ENCODE results near the gene ARFGEF3.

ARFGEF3 gene

GRCh38 chr6:138308731-138309110, 147.0 kb downstream of the ARFGEF3 start:
- no peak for DNase-seq

DNA sequence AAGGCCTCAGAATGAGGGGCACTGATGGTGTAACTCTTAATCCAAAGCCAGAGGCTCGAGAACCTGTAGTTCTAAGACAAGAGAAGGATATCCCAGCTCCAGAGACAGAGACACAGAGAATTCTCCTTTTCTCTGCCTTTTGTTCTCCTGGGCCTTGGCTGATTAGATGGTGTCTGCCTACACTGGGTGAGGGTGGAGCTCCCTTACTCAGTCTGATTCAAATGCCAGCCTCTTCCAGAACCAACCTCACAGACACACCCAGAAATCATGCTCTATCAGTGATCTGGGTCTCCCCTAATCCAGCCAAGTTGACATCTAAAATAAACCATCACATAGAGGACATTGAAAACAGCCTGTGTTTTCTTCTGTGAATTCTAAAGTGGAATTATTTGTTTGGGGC, 148.0 kb downstream of the ARFGEF3 start:
- no peak for DNase-seq

DNA sequence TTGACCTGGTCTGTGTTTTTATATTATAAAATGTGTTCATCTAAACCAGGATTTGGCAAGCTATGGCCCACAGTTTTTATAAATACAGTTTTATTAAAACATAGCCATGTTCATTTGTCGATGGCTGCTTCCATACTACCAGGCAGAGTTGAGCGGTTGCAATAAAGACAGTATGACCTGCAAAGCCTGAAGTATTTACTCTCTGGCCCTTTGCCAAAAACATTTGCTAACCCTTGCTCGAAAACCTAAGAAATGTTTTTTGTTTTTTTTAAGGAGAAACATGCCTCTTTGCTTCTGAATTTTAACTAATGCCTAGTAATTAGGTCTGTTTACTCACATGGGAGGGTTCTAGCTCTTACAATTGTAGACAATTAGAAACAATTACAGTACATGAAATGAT, 148.6 kb downstream of the ARFGEF3 start:
- no peak for DNase-seq

- DNase-seq: no peak
Measured at GRCh38 chr6:138310821-138311220, 149.1 kb downstream of the ARFGEF3 start.

GRCh38 chr6:138311268-138311667, 149.5 kb downstream of the ARFGEF3 start:
- no peak for DNase-seq

DNA sequence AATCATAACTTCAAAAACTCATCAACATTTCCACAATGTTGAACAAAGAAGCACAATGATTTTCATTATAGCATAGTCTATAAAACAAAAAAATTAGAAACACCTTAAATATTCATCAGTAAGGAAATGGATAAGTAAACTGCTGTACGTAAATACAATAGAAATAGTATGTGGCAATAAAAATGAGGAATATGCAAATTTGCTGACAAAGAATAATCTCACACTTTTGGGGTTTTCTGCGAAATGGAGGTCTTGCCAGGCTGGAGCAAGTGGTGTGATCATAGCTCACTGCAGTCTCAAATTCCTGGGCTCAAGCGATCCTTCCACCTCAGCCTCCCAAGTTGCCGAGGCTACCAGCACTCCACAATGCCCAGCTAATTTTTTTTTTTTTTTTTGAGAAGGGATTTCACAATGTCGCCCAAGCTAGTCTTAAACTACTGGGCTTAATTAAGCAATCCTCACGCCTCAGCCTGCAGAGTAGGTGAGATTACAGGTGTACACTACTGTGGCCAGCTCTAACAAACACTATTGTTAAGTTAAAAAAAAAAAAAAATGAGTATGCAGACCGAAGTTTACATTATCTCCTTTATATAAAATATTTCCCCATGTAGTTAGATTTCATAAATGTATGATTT, 157.1 kb downstream of the ARFGEF3 start:
- DNase-seq: no peak

DNA sequence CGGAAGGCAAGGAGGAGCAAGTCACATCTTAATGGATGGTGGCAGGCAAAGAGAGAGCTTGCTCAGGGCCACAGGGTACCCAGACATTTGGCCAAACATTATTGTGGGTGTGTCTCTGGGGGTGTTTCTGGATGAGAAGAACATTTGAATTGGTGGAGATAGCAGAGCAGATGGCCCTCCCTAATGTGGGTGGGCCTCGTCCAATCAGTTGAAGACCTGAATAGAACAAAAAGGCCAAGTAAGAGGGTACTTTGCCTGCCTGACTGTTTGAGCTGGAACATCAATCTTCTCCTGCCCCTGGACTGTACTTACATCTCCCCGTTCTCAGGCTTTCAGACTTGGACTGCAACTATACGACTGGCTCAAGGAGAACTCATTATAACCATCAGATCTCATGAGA, 160.2 kb downstream of the ARFGEF3 start:
- DNase-seq: no peak

GRCh38 chr6:138323821-138324220, 162.1 kb downstream of the ARFGEF3 start:
- DNase-seq: no peak

DNA sequence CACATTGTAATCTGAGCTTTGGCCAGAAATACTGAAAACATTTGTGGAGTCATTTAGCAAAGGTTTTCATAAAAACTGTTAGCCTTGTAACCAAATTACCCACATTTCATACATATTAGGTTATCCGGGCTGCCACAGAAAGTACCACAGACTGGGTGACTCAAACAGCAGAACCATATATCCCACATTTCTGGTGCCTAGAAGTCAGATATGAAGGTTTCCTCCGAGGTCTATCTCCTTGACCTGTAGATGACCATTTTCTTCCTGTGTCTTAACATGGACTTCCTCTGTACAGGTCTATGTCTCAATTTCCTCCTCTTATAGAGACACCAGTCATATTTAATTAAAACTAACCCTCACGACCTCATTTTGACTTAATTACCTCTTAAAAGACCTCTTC, 166.5 kb downstream of the ARFGEF3 start:
- DNase-seq: no peak

DNA sequence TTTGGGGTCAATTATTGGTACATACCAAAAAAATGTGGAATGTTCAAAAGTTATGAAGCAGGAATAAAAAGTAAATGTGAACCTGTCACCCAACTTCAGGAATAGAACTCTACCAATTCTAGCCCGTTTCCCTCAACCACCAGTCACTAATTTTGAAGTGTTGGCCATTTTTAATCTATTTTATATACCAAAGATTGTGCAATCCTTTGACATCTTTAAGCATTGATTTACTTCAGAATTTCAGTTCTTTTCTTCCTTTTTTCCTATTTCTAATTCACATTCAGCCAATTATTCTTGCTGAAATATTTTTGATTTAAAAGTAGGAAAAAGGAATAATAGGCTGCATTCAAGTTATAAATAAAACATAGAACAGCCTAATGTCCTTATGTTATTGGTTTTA, 169.0 kb downstream of the ARFGEF3 start:
- DNase-seq: no peak

DNA sequence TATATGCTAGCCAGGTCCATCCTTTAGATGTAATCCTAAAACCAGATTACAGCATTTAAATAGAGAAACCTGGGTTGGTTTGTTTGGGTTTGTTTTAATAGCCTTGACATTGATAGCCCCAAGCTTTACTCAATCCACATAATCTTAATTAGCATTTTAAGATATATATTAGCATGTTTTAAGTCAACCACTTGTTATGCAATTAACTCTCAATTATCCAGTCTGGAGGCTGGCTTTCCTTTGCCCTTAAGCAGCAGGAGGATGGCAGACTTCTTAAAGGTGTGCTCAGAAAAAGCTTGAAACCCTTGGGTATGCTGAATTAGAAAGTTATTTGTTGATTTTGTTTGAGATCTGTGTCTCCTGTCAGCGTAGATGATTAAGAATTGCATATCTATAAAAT, 169.7 kb downstream of the ARFGEF3 start:
- no peak for DNase-seq

GRCh38 chr6:138331984-138332383, 170.2 kb downstream of the ARFGEF3 start:
- DNase-seq: no peak

DNA sequence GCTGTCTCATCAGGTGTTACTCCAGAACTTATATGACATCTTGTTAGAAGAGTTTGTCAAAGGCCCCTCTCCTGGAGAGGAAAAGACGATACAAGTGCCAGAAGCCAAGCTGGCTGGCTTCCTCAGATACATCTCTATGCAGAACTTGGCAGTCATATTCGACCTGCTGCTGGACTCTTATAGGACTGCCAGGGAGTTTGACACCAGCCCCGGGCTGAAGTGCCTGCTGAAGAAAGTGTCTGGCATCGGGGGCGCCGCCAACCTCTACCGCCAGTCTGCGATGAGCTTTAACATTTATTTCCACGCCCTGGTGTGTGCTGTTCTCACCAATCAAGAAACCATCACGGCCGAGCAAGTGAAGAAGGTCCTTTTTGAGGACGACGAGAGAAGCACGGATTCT, 172.3 kb downstream of the ARFGEF3 start:
- DNase-seq: no peak

DNA sequence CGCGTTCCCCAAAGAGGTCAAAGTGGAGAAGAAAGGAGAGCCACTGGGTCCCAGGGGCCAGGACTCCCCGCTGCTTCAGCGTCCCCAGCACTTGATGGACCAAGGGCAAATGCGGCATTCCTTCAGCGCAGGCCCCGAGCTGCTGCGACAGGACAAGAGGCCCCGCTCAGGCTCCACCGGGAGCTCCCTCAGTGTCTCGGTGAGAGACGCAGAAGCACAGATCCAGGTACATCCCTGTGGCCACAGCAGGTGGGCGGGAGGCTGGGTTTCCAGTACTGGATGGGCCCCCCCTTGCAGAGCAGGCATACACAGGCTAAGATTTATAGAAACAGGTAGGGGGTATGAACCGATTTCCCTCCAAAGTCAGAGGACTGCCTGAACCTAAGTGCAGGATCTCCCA, 173.2 kb downstream of the ARFGEF3 start:
- DNase-seq: no peak

- no peak for DNase-seq
Measured at GRCh38 chr6:138336221-138336620, 174.5 kb downstream of the ARFGEF3 start.

- DNase-seq: no peak
Measured at GRCh38 chr6:138337076-138337475, 175.3 kb downstream of the ARFGEF3 start.

DNA sequence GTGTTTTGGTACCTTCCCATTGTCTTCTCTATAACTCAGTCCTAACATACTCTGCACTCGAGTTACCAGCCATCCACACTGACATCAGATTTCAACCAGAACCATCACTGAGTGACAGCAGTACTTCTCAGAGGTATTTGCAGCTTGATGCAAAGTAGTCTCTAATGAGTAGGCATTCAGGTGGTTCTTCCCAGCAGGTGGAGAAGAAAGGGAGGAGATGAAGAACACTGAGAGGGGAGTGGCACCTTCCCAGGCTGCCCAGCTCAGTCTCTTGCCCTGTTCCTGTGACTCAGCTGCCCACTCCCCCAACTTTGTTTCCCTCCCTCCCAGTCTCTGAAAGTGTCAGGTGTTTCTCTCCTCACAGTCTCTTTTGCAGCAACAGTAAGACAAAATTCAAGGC, 177.3 kb downstream of the ARFGEF3 start:
- DNase-seq: no peak

- no peak for DNase-seq
Measured at GRCh38 chr6:138341176-138341575, 179.4 kb downstream of the ARFGEF3 start.

DNA sequence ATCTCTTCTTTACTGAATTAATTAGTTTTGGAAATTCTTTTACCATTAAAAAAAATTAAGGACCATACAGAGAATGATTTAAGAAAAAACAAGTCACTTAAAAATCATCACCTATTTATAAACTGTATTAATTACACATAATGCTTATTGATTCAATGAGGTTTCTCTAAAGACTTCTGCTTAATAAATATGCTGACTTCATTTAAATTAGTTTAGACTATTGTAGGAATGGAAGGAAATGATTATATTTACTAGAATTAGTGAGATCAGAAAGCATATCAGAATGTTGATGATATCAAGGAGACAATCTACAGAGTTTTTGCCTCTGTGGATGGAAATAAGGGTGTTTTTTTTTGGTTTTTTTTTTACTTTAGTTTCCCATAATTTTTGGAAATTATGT, 181.4 kb downstream of the ARFGEF3 start:
- no peak for DNase-seq

GRCh38 chr6:138345565-138346285, 184.0 kb downstream of the ARFGEF3 start:
- DNase-seq: no peak

DNA sequence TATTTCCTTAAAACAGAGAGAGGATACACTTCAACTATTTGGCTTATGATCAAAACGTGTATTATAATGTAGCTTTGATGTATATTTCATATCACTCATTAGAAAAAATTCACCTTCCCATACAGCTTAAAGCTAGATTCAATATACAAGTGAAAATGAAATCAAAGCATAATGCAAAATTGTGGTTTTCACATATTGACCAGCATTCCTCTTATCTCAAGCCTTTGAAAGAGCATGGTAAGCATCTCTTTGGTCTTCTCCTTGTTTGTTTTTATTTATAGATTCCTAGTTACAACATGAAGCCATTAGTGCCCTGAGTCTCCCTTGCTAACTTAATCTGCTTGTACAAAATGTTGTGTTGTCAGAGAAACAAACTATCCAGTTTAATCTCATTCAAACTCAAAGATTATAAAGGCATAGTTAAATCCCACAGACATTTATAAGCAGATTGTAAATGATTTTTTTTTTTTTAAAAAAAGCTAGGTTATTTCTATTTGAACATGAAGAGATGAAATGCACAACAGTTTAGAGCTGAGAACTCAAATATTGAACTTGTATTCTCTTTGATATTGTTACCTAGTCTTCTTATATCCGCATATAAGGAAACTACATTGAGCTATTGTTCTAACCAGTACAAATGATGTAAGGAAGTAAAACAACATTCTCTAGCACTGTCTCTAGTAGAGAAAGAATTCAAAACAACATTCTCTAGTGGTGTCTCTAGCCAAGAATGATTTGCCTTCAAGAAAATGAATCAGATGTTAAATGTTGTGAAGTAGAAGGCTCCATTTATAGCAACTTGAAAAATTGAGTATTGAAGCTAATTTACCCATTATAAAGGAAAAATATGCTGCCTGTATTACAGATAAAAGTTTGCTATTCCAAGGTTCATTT, 184.8 kb downstream of the ARFGEF3 start:
- peak; percentile 70 for DNase-seq

GRCh38 chr6:138347864-138348263, 186.1 kb downstream of the ARFGEF3 start:
- no peak for DNase-seq

DNA sequence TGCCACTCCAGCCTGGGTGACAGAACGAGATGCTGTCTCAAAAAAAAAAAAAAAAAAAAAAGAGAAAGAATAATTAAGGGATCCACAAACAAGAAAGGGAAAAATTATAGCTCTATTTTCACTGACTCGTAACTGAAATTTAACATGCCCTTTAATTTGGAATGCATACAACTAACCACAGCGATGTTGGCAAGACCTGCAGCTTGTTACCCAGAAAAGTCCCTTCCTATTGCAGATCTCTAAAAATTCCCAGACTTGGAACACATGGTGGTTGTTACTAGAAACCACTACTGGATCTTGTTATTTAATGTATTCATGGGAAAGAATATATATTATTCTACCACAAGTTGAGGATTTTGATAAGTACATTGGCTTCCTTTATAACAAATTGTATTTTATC, 188.2 kb downstream of the ARFGEF3 start:
- DNase-seq: peak; percentile 36

- DNase-seq: no peak
Measured at GRCh38 chr6:138357928-138358327, 196.2 kb downstream of the ARFGEF3 start.

Data from fibroblast of skin of back (primary cell).